ENCODE results near the gene STMN1.

STMN1 gene

GRCh38 chr1:25922056-25922970 is 16.1 kb upstream of the STMN1 start:
- peak in 1 of 3 experiments; percentile 18 for DNase-seq (ENCODE audit: low read depth in 2 of 3, low spot score in 2 of 3)

DNA sequence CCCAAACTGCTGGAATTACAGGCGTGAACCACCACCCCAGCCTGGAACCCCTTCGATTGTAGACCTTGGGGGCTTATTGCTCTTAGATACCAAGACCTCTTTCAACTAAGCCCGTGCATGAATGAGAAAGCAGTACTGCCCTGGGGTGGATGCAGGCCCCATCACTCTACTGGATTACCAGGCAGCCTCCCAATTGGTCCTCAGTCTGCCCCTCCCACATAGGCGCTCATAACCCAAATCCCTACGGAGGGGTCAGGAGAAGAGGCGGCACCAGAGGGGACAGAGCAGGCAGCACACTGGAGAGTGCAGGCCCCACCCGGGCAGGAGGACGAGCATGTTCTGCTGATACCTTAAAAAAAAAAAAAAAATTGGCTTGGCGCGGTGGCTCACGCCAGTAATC is 12.4 kb upstream of the STMN1 start:
- DNase-seq (ENCODE audit: low read depth in 2 of 3, low spot score in 2 of 3) = no peak

GRCh38 chr1:25917996-25918395 is 11.8 kb upstream of the STMN1 start:
- DNase-seq (ENCODE audit: low read depth in 2 of 3, low spot score in 2 of 3) = no peak

DNA sequence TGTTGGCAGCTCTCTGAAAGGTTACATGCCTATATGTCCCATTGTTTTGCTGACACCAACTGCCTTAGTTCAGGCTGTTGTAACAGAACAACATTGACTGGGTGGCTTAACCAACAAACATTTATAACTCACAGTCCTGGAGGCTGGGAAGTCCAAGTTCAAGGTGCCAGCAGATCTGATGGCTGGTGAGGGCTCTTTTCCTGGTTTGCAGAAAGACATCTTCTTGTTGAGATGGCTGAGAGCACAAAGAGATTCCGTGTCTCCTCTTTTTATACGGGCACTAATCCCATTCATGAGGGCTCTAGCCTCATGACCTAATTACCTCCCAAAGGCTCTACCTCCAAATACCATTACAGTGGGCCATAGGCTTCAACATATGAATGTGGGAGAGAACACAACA is 10.2 kb upstream of the STMN1 start:
- no peak for DNase-seq (ENCODE audit: low read depth in 2 of 3, low spot score in 2 of 3)

- DNase-seq (ENCODE audit: low read depth in 2 of 3, low spot score in 2 of 3) = no peak
Observed at GRCh38 chr1:25914074-25914995, 8.1 kb upstream of the STMN1 start.

- no peak for DNase-seq (ENCODE audit: low read depth in 2 of 3, low spot score in 2 of 3)
Observed at GRCh38 chr1:25913206-25913605, 7.0 kb upstream of the STMN1 start.

- no peak for DNase-seq (ENCODE audit: low read depth in 2 of 3, low spot score in 2 of 3)
Observed at GRCh38 chr1:25912076-25912831, 6.0 kb upstream of the STMN1 start.

DNA sequence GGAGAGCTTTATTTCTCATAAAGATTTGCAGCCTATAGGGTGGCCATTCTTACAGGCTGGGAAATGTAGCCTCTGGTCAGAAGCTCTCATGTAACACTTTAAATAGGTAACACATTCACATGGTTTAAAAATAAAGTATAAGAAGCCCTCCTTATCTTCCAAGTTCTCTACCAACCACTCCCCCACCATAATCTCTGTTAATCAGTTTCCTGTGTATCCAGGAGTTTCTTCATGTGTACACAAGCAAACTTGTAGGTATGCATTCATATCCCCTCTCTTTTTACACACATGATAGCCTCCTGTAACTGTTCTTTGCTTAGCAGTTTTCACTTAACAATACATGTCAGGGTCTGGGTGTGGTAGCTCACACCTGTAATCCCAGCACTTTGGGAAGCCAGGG is 4.9 kb upstream of the STMN1 start:
- DNase-seq (ENCODE audit: low read depth in 2 of 3, low spot score in 2 of 3) = no peak

- no peak for DNase-seq (ENCODE audit: low read depth in 2 of 3, low spot score in 2 of 3)
Observed at GRCh38 chr1:25909040-25909439, 2.8 kb upstream of the STMN1 start.

GRCh38 chr1:25908161-25908560 is 1.9 kb upstream of the STMN1 start:
- DNase-seq (ENCODE audit: low read depth in 2 of 3, low spot score in 2 of 3) = no peak

DNA sequence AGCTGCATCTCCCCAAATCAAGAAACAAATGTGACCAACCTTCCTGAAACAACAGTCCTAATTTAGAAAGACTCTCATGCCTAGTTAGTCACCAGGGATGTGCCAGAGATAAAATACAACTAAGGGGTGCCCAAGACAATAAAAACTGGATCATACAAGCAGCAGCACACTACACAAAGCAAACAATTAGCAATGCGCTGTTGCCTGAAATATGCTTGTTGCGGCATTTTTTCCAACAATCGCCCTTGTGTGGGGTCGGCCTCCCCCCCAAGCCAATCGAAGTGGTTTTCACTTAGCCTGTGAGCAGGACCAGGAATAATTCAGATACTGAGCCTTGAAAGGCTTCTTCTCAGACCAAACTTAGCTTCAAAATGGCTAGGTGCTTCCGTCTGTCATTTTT is 1.4 kb upstream of the STMN1 start:
- DNase-seq (ENCODE audit: low read depth in 2 of 3, low spot score in 2 of 3) = no peak

- DNase-seq (ENCODE audit: low read depth in 2 of 3, low spot score in 2 of 3) = no peak
Observed at GRCh38 chr1:25906644-25907300, 553 bp upstream of the STMN1 start.

DNA sequence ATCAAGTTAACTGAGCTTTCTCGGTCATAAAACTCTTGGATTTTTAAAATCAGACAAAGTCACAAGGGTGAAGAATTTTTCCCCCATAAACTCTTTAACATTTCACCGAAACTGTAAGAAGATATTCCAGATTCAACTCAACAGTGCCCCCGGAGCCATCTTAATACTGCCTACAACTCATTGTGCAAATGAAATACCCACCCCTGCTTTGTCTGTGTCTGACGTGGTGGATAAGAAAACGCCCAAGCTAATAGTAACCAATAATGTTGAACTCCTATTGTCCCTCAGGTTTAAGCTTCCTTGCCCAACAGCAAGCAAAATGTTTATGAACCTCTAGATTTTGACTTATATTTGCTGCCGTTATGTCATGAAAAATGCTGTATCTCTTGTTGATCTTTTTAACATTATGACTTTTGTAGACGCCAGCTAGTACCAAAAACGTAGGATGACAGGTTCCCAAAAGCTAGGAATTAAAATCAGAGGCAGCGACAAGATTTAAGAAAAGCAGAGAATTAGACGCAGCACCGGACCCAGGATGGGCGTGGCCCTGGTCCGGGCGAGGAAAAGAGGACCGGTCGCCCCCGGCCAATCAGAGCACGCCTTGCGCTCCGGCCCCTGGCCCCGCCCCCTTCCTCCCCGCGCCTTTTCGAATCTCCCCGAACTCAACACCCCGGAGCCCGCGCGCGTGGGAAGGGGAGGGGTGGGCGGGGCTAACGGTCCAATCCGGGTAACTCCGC is 1.1 kb downstream of the STMN1 start:
- peak; percentile 93 to 96 (median 95) for DNase-seq (ENCODE audit: low read depth in 2 of 3, low spot score in 2 of 3)

- DNase-seq (ENCODE audit: low read depth in 2 of 3, low spot score in 2 of 3) = no peak
Observed at GRCh38 chr1:25903986-25904385, 2.2 kb downstream of the STMN1 start.

DNA sequence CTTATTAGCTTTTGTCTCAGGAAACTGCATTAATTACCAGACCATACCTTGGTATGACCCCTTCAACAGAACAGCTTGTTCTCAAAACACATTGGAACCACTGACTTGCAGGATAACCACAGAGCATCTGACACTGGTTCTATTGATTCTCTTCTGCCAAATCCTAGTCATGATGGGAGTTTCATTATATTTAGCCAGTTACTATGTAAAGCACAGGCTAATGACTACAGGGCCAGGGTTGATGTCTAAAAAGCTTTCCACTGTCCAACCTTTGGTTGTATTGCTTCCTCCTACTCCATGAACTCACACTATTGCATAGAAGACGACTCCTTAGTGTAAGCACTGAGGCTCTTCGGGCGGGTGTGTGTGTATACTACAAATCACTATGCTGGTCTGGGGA is 3.8 kb downstream of the STMN1 start:
- DNase-seq (ENCODE audit: low read depth in 2 of 3, low spot score in 2 of 3) = no peak

DNA sequence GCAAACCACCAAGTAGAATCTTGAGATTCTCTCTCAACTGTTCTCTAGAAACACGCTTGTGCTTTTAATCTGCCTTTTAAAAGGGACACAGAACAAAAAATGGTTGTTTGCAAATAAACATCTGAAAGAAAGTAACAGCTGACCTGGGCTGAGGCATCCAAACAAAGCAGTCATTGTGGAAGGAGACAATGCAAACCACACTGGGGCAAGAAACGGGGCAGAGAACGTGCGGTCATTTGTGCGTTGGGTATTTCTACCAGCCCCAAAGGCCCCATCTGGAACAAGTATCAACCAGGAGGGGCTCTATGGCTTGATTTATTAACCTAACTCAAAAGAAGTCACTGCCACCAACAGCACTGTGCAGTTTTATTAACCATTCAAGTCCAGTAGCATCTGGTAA is 6.0 kb downstream of the STMN1 start:
- no peak for DNase-seq (ENCODE audit: low read depth in 2 of 3, low spot score in 2 of 3)

GRCh38 chr1:25899792-25900191 is 6.4 kb downstream of the STMN1 start:
- no peak for DNase-seq (ENCODE audit: low read depth in 2 of 3, low spot score in 2 of 3)

- no peak for DNase-seq (ENCODE audit: low read depth in 2 of 3, low spot score in 2 of 3)
Observed at GRCh38 chr1:25898223-25899015, 7.8 kb downstream of the STMN1 start.

DNA sequence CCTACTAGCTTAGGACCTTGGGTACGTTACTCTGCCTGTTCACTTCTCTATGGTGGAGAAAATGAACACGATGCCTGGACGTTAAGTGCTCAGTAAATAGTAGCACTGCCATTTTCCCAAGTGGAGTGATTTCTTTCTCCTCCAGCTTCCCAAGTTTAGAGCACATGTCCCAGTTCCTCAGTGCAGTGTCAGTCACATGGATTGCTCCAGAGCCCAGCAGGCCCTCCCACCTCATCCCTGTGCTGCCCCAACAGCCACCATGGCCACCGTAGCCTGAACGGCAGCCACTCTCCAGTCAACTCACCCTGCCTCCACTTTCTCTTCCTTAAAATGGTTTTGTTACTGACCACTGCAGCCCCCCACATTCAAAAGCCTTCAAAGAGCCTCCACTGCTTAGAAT is 8.5 kb downstream of the STMN1 start:
- no peak for DNase-seq (ENCODE audit: low read depth in 2 of 3, low spot score in 2 of 3)

All from activated CD8-positive, alpha-beta memory T cell treated with anti-CD3 and anti-CD28 coated beads for 48 hours (primary cell).